H9 (cell line): ENCODE data around the gene PELO. TPM values are rescaled to one million over a fixed set of nuclear protein-coding genes. Genes with fewer than 3 reads are reported as not detected.

Experiments
- DNase-seq: peaks from one replicate; pipeline ENCODE4 v3.0.0-alpha.2; 2017
- H2AFZ ChIP-seq: one replicate; pipeline ENCODE4 v1.6.1; 2013; ENCODE audit warnings: mild to moderate bottlenecking, low read length, control low read depth, moderate library complexity
- H2AK5ac ChIP-seq: 2 replicates; pipeline ENCODE4 v1.6.1; 2013; ENCODE audit warnings: low read length, control low read depth, mixed read lengths; ENCODE audit not compliant: insufficient read length
- H2BK120ac ChIP-seq: one replicate; pipeline ENCODE4 v1.6.1; 2013; ENCODE audit warnings: low read depth, mild to moderate bottlenecking, low read length, control low read depth, inconsistent platforms; ENCODE audit not compliant: poor library complexity, severe bottlenecking
- H2BK12ac ChIP-seq: 2 replicates; pipeline ENCODE4 v1.6.1; 2013; ENCODE audit warnings: low read length, control low read depth, mixed read lengths, low read depth; ENCODE audit not compliant: insufficient read length
- H2BK15ac ChIP-seq: 2 replicates; pipeline ENCODE4 v1.6.1; 2013; ENCODE audit warnings: low read depth, low read length, control low read depth
- H2BK20ac ChIP-seq: one replicate; pipeline ENCODE4 v1.6.1; 2013; ENCODE audit warnings: low read depth, mild to moderate bottlenecking, low read length, control low read depth, inconsistent platforms; ENCODE audit not compliant: poor library complexity, severe bottlenecking
- H2BK5ac ChIP-seq: 2 replicates; pipeline ENCODE4 v1.6.1; 2013; ENCODE audit warnings: low read length, control low read depth, mixed read lengths; ENCODE audit not compliant: insufficient read length
- H3K14ac ChIP-seq: 2 replicates; pipeline ENCODE4 v1.6.1; 2013; ENCODE audit warnings: low read length, control low read depth; ENCODE audit not compliant: insufficient read depth
- H3K18ac ChIP-seq: 2 replicates; pipeline ENCODE4 v1.6.1; 2013; ENCODE audit warnings: low read depth, mild to moderate bottlenecking, mixed read lengths, low read length, control low read depth; ENCODE audit not compliant: insufficient read length
- H3K23ac ChIP-seq: 2 replicates; pipeline ENCODE4 v1.6.1; 2013; ENCODE audit warnings: low read length, control low read depth, mixed read lengths, low read depth; ENCODE audit not compliant: insufficient read length
- H3K23me2 ChIP-seq: 2 replicates; pipeline ENCODE4 v1.6.1; 2013; ENCODE audit warnings: low read depth, mild to moderate bottlenecking, mixed read lengths, low read length, control low read depth; ENCODE audit not compliant: insufficient read length, poor library complexity, severe bottlenecking
- H3K27ac ChIP-seq: 2 replicates; pipeline ENCODE4 v1.5.1; 2013; ENCODE audit warnings: low read length, control low read depth, mixed read lengths, low read depth; ENCODE audit not compliant: insufficient read length
- H3K27me3 ChIP-seq: 2 replicates; pipeline ENCODE4 v1.6.1; 2013; ENCODE audit warnings: low read length, control low read depth, inconsistent platforms; ENCODE audit not compliant: insufficient read depth
- H3K4ac ChIP-seq: 2 replicates; pipeline ENCODE4 v1.6.1; 2013; ENCODE audit warnings: low read depth, mild to moderate bottlenecking, control low read depth, inconsistent platforms, low read length, moderate library complexity
- H3K4me1 ChIP-seq: 2 replicates; pipeline ENCODE4 v1.6.1; 2013; ENCODE audit warnings: low read length, control low read depth, inconsistent platforms; ENCODE audit not compliant: insufficient read depth
- H3K4me2 ChIP-seq: 2 replicates; pipeline ENCODE4 v1.6.1; 2013; ENCODE audit warnings: low read length, control low read depth, mixed read lengths; ENCODE audit not compliant: insufficient read length, insufficient read depth
- H3K56ac ChIP-seq: 2 replicates; pipeline ENCODE4 v1.6.1; 2013; ENCODE audit warnings: low read depth, mild to moderate bottlenecking, mixed read lengths, low read length, control low read depth; ENCODE audit not compliant: insufficient read length
- H3K79me1 ChIP-seq: 2 replicates; pipeline ENCODE4 v1.6.1; 2013; ENCODE audit warnings: low read depth, mild to moderate bottlenecking, moderate library complexity, low read length, control low read depth, inconsistent platforms; ENCODE audit not compliant: insufficient read depth, poor library complexity, severe bottlenecking
- H3K79me2 ChIP-seq: 2 replicates; pipeline ENCODE4 v1.6.1; 2013; ENCODE audit warnings: low read length, control low read depth, inconsistent platforms; ENCODE audit not compliant: insufficient read depth
- H3K9ac ChIP-seq: 2 replicates; pipeline ENCODE4 v1.6.1; 2013; ENCODE audit warnings: low read length, control low read depth, mixed read lengths; ENCODE audit not compliant: insufficient read length; ENCODE audit errors: extremely low read depth
- H3K9me3 ChIP-seq: one replicate; pipeline ENCODE4 v1.6.1; 2013; ENCODE audit warnings: low read depth, low read length, inconsistent platforms; ENCODE audit not compliant: control insufficient read depth
- H3T11ph ChIP-seq: one replicate; pipeline ENCODE4 v1.6.1; 2013; ENCODE audit warnings: mild to moderate bottlenecking, low read length, control low read depth, inconsistent platforms
- H4K20me1 ChIP-seq: one replicate; pipeline ENCODE4 v1.6.1; 2013; ENCODE audit not compliant: control insufficient read depth, insufficient read length, insufficient read depth
- H4K5ac ChIP-seq: 2 replicates; pipeline ENCODE4 v1.6.1; 2013; ENCODE audit warnings: low read depth, mild to moderate bottlenecking, mixed read lengths, low read length, control low read depth; ENCODE audit not compliant: insufficient read length
- H4K8ac ChIP-seq: replicated peaks from 2 replicates; pipeline ENCODE4 v1.6.1; 2013; ENCODE audit warnings: low read length, control low read depth, mixed read lengths, low read depth; ENCODE audit not compliant: insufficient read length
- H4K91ac ChIP-seq: 2 replicates; pipeline ENCODE4 v1.6.1; 2013; ENCODE audit warnings: low read depth, mild to moderate bottlenecking, moderate library complexity, mixed read lengths, low read length, control low read depth; ENCODE audit not compliant: insufficient read length
- H3K27ac Mint-ChIP-seq, 3 experiments: 2 replicates in 2 of 3; 3 replicates in 1 of 3; pipeline ENCODE4 v1.8.0; 2020 to 2021; ENCODE audit warnings: mixed read lengths in 3 of 3, mild to moderate bottlenecking in 1 of 3, moderate library complexity in 1 of 3
- H3K27me3 Mint-ChIP-seq: 2 replicates; pipeline ENCODE4 v1.8.0; 2021; ENCODE audit warnings: low read depth, mild to moderate bottlenecking, moderate library complexity, mixed read lengths
- H3K36me3 Mint-ChIP-seq, 3 experiments: 2 replicates in 2 of 3; 3 replicates in 1 of 3; pipeline ENCODE4 v1.8.0; 2020 to 2021; ENCODE audit warnings: low read depth in 3 of 3, mixed read lengths in 3 of 3; ENCODE audit not compliant: insufficient read depth in 1 of 3
- H3K4me1 Mint-ChIP-seq, 2 experiments: 2 replicates each; pipeline ENCODE4 v1.8.0; 2020; ENCODE audit warnings: mixed read lengths in 2 of 2
- H3K4me3 Mint-ChIP-seq, 2 experiments: 2 replicates in 1 of 2; 3 replicates in 1 of 2; pipeline ENCODE4 v1.8.0; 2020 to 2021; ENCODE audit warnings: mild to moderate bottlenecking in 2 of 2, mixed read lengths in 2 of 2, moderate library complexity in 1 of 2
- H3K9me3 Mint-ChIP-seq, 2 experiments: 2 replicates in 1 of 2; 3 replicates in 1 of 2; pipeline ENCODE4 v1.8.0; 2020; ENCODE audit warnings: mild to moderate bottlenecking in 2 of 2, mixed read lengths in 2 of 2, moderate library complexity in 1 of 2
- WGBS: extraction: QIAGEN DNeasy Blood & Tissue Kit; methylation state at CpG from one replicate; pipeline ENCODE4 v1.1.7; 2013; ENCODE audit warnings: missing lambda C conversion rate, low lambda C conversion rate, mixed read lengths; ENCODE audit not compliant: insufficient read length; ENCODE audit errors: extremely low coverage; 5-methylcytosine and 5-hydroxymethylcytosine counted together
- total RNA-seq: library from RNA; stranded (reverse); gene quantifications from 2 replicates; pipeline ENCODE4 v1.2.1, GENCODE V29; 2021
- TF ChIP-seq, protein P1 (sequence below): fragments of 200-600 bp; sonication (generic); conservative IDR thresholded peaks from 3 replicates; pipeline ENCODE4 v1.8.0; 2021; ENCODE audit warnings: antibody characterized with exemption, mild to moderate bottlenecking

The PELO gene
- total RNA-seq, 1 experiment from 2014 or later = 20.3 TPM

- Histone ChIP-seq H3K14ac (no peak overlapping the region), H2BK120ac (no peak overlapping the region), H3K4me1 (no peaks in the 10 kb centered on the region), H3K27me3 (no peaks in the 10 kb centered on the region), H2BK12ac (no peak overlapping the region), H3K9ac (no peak overlapping the region), H4K8ac (no peak overlapping the region), H2BK5ac (no peak overlapping the region), H4K20me1 (no peaks in the 10 kb centered on the region), H3K79me2 (no peaks in the 10 kb centered on the region), H3K79me1 (no peaks in the 10 kb centered on the region), H3K9me3 (no peaks in the 10 kb centered on the region), H3K4ac (no peak overlapping the region), H3K56ac (no peak overlapping the region), H4K91ac (no peak overlapping the region), H3T11ph (no peak overlapping the region), H3K4me2 (no peak overlapping the region), H2BK15ac (no peak overlapping the region), H2AK5ac (no peak overlapping the region), H4K5ac (no peak overlapping the region), H3K27ac (no peak overlapping the region), H3K18ac (no peak overlapping the region), H2BK20ac (no peak overlapping the region), H2AFZ (no peak overlapping the region), H3K23ac (no peak overlapping the region), H3K23me2 (no peaks in the 10 kb centered on the region)
- Mint-ChIP-seq H3K27ac (no peak overlapping the region), H3K4me1 (peaks cover 20 to 21% of the 10 kb centered on the region in 2 experiments), H3K4me3 (no peak overlapping the region), H3K36me3 (no peaks in the 10 kb centered on the region), H3K27me3 (no peaks in the 10 kb centered on the region), H3K9me3 (no peaks in the 10 kb centered on the region; a peak in 2 of 5 replicates)
- TF ChIP-seq, protein P1, sequence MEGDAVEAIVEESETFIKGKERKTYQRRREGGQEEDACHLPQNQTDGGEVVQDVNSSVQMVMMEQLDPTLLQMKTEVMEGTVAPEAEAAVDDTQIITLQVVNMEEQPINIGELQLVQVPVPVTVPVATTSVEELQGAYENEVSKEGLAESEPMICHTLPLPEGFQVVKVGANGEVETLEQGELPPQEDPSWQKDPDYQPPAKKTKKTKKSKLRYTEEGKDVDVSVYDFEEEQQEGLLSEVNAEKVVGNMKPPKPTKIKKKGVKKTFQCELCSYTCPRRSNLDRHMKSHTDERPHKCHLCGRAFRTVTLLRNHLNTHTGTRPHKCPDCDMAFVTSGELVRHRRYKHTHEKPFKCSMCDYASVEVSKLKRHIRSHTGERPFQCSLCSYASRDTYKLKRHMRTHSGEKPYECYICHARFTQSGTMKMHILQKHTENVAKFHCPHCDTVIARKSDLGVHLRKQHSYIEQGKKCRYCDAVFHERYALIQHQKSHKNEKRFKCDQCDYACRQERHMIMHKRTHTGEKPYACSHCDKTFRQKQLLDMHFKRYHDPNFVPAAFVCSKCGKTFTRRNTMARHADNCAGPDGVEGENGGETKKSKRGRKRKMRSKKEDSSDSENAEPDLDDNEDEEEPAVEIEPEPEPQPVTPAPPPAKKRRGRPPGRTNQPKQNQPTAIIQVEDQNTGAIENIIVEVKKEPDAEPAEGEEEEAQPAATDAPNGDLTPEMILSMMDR = no peak
- WGBS = no CpG with 5 or more reads among the region's 3 CpGs
- DNase-seq = no peak
These were observed 16.2 kb upstream of the PELO start for GRCh38 chr5:52771343-52772039.
